ENCODE data around the gene CACYBP.

DNA sequence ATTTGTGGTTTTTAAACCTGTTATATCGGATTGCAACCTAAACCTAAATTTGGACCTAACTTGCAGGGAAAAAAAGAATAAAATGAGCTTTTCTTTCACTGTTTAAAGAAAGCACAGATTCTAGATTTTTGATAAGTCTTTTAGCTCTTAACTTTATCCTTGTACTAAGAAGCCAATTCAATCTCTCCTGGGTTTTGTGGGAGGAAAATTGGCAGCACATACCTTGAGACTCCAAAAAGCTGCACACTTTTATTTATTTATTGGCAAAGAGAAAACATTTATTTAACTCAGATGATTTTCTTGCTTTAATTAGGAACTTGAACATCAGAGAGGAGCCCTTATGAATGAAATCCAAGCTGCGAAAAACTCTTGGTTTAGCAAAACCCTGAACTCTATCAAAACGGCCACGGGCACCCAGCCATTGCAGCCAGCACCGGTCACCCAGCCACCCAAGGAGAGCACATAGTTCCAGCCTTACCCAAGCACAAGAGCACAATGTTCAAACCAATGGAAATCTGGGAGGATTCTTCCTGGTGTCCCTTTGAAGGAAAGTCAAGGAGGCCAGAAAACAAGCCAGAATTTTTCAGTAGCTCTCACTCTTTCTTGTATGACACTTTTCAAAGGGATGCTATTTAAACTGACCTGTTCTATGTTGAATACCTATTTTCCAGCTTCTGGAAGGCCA lies 10.1 kb upstream of the CACYBP start:
- TF ChIP-seq, protein P1, sequence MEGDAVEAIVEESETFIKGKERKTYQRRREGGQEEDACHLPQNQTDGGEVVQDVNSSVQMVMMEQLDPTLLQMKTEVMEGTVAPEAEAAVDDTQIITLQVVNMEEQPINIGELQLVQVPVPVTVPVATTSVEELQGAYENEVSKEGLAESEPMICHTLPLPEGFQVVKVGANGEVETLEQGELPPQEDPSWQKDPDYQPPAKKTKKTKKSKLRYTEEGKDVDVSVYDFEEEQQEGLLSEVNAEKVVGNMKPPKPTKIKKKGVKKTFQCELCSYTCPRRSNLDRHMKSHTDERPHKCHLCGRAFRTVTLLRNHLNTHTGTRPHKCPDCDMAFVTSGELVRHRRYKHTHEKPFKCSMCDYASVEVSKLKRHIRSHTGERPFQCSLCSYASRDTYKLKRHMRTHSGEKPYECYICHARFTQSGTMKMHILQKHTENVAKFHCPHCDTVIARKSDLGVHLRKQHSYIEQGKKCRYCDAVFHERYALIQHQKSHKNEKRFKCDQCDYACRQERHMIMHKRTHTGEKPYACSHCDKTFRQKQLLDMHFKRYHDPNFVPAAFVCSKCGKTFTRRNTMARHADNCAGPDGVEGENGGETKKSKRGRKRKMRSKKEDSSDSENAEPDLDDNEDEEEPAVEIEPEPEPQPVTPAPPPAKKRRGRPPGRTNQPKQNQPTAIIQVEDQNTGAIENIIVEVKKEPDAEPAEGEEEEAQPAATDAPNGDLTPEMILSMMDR (IDR thresholded peaks at IDR 0.05; ENCODE audit: extremely low read depth in 1 of 2, insufficient read depth in 1 of 2, low read depth in 1 of 2, low read length in 2 of 2): no peak
- TF ChIP-seq POLR2AphosphoS5 (IDR thresholded peaks at IDR 0.05; ENCODE audit: insufficient read depth, low read depth, low read length) (no peak), EZH2 (IDR thresholded peaks at IDR 0.05; ENCODE audit: borderline replicate concordance, low read depth, low read length, severe bottlenecking) (no peak)
